GM12873 (cell line): ENCODE data around the gene MPND.

Source experiments
- CTCF ChIP-seq: IDR thresholded peaks from 2 replicates; pipeline ENCODE4 v1.5.1; 2012; ENCODE audit warnings: low read depth, mild to moderate bottlenecking, moderate library complexity, low read length, control low read depth; ENCODE audit not compliant: insufficient read depth; ENCODE audit errors: missing control alignments

Gene MPND

GRCh38 chr19:4405977-4406376 lies 62.6 kb downstream of the MPND start:
- no peak for TF ChIP-seq CTCF

GRCh38 chr19:4406626-4407025 lies 63.3 kb downstream of the MPND start:
- TF ChIP-seq CTCF, result no peak

- TF ChIP-seq CTCF, result no peak
Observed at GRCh38 chr19:4409123-4409933, 66.0 kb downstream of the MPND start.
